Activated effector memory CD4-positive, alpha-beta T cell treated with anti-CD3 and anti-CD28 coated beads, Interleukin-2, amount 50 U/mL, for 16 hours (primary cell): Measurements from ENCODE around the gene ZEB2.
"Not testable (repeated sequence)": the region's sequence is repeated elsewhere in the genome, so short reads cannot be mapped to it uniquely, and the experiment has no call there.

Source experiments
- DNase-seq: peaks from one replicate; pipeline ENCODE4 v3.0.0-alpha.2; 2020

The ZEB2 gene

DNA sequence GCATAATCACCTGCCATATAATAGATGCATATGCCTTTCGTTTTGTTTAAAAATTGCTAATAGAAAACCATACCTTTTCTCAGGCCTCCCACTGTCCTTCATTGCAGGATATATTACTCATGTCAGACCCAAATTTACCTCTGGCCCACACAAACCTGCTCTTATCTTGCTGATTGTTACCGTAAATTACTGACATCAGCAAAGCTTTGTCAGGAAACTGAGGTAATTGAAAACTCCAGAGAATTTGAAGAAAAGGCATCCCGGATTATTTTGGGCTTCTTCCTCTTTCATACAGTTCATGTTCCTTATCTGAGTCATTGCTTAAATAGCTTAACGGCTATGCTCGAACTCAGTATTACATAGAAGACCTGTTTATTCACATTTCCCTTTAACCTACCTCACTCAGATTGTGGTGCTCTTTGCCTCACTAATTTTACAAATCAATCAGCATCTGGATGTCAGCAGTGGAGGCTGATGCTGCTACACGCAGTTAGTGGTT lies 145.7 kb downstream of the ZEB2 start:
- DNase-seq = no peak

DNA sequence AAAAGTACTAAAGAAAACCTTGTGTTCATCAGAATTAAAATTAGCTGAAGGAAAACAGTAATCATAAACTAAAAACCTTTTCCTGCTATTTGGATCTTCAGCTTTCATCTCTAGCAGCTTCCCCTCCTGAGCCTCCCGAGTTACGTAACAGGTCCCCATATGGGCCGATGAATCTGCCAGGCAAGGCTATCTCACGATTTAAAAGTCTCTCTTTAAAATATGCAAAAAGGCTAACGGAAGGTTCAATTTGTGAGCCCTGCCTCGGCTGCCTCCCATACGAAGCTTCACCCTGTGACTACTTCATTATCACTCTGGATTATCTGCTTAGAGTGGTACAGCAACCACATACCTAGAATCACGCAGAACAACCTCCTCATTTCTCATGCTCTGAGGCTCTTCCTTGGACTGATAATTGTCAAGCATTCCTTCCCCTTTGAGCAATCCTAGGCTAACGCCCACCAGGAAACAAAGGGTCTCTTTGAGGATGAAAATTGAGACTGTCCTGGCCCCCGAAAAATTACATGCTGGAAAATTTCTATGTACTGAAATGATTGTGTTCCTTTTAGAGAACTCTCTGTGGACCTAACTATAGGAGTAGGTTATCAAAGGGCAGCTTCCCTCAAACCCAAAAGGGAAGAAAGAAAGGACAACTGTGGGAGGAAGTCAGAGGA lies 147.4 kb downstream of the ZEB2 start:
- no peak for DNase-seq

DNA sequence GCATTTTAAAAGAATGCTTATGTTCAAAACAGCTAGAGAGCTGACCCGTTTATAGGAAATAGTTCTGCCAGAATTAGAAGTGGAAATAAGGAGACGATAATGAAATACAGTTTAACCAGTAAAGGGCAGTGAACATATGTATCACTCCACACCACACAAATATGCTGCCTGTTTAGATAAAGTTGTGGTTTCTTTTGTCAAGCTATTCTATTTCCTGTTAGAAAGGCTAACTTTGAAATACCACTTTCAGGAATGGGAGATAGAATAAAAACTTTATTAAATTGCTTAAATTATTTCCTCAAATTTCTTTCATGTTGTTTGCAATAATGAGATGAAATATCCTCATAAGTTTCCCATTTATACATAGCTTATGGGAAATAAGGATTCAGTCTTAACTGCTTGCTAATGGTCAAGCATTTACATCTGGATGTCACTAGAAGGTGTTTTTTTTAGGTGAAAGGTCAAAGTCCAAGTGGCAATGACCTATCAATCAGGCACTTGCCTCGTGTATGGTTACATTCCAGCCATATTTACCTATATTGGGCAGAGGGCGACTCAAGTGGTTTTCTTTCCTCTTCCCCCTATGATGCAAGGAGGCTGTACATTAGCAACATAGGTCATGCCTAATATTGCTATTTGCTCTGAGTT lies 148.9 kb downstream of the ZEB2 start:
- DNase-seq = no peak

- DNase-seq = no peak
Observed at GRCh38 chr2:144369416-144369815, 150.5 kb downstream of the ZEB2 start.

DNA sequence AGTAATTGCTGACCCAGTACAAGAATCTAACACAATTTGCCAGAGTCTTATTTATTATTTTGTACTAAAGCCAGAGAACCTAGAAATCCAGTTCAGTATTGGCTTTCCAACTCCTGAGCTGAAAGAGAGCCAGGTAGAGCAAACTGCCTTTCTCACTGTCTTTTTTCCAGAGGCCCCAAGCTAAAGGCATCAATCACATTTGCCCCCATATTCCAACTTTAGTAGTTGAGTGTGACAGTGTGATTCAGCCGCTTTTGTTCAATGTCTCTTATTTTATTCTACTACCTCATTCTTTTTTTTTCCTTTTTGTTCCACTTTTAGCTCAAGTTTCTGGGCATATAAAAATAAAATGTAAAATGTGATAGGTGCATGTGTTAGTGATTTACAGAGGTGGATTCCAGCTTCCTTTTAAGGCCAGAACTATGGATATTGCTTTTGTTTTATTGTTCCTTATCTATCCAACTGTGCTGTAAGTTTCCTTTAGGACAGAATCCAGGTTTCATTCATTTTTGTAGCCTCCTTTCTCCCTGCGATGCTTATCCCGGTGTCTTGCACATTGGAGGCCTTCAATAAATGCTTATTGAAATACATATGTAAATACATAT lies 153.0 kb downstream of the ZEB2 start:
- no peak for DNase-seq

DNA sequence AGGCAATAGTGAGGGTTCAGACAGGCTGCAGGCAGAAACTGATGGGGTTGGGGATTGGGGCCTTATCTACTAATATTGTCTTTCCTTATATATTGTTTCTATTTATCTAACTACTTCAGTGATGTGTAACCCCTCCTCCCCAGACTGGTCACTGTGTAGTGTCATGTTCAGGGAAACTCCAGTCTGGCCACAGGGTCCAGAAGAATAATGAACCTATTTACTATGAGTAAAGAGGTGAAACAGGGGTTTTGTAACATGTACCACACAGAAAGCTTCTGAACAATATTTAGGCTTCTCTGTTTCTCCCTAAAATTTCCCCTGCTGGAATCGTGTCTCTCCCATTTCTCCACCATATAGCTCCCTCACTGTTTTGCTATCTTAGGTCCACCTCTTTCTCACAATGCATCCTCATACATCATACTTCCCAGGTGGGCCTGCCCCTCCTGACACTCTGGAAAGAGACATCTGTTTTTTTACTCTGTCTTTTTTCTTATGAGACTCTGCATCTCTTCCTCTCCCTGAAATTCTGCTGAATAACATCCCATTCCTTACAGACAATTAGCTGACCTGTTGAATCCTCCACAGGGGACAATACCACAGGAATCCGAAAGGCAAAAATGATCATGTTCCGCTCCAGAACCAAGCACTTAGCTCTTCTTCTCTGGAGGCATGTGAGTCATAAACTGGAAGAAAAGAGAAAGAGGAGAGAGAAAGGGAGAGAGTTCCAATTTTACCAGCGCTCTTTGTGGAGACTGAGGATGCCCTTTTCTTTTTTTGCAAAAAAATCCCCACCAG lies 154.8 kb downstream of the ZEB2 start:
- DNase-seq = no peak

GRCh38 chr2:144364247-144364646 lies 155.7 kb downstream of the ZEB2 start:
- not testable (repeated sequence) for DNase-seq

GRCh38 chr2:144362401-144362800 lies 157.5 kb downstream of the ZEB2 start:
- no peak for DNase-seq

DNA sequence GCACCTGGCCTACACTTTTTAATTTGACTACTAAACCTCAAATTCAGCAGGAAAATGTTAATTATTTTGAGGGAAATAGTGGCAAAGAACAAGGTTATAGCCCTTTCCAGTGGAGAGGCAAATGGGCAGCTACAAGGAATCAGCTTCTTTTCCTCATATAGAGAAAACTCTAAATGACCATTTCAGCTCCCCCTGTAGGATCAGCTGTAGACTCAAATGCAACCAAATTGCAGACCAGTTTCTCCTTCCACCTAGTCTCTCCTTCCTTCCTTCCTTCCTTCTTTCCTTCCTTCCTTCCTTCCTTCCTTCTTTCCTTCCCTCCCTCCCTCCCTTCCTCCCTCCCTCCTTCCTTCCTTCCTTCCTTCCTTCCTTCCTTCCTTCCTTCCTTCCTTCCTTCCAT lies 158.2 kb downstream of the ZEB2 start:
- DNase-seq = no peak

- no peak for DNase-seq
Observed at GRCh38 chr2:144359684-144360083, 160.2 kb downstream of the ZEB2 start.

DNA sequence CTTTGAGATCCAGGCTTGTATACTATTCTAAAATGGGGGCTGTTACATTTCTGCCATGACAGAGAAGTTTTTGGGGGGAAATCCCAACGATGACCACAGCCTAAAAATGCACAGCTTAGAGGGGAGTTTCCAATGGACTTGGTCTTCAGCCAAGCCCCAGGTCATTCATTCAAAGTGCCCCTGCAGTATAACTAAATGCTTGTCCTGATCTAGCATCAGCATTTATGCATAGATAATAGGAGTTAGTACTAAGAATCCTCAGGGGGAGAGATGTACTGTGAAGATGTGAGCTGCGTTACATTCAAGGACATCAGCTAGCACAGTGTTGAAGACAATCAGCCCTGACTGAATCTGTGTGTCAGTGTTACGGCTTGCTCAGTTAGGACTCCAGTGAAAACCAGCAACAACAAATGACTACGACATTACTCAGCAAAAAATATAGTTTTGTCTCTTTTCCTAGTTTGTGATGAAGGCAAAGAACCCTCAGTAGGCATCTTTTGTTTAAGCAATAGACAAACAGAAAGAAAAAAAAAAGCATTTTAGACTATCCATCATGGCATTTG lies 160.9 kb downstream of the ZEB2 start:
- DNase-seq = no peak

GRCh38 chr2:144358374-144358964 lies 161.4 kb downstream of the ZEB2 start:
- no peak for DNase-seq

DNA sequence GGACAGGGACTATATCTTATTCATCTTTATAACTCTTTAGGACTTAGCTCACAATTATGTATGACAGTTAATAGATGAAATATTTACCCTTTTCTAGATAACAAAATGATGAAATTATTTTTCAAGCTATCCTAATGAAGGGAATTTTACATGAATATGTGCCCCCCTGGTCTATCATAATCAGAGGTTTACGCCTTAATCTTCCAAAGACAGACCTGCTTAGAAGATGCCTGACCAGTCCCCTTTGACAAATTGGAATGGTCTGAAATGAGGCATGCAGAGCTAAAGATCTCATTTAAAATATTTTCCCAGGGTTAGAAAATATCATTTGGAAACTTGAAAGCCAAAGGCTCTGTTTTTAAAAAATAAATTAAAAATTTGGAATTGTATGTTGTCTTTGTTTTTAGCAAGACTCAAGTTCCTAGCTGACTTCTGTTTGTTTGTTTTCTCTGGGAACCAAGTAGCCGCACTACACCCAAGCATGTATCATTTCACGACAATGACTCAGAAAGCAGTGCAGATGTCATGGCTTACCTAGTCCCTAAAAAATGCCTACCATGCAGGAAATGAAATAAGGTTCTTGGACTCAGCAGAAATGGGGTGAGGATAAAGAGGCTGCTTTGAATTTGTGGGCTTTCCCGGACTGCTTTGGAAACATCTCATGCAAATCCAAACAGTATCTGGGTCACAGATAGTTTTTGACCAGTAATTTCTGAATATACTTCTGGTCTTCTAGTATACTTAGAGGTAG lies 162.1 kb downstream of the ZEB2 start:
- no peak for DNase-seq

DNA sequence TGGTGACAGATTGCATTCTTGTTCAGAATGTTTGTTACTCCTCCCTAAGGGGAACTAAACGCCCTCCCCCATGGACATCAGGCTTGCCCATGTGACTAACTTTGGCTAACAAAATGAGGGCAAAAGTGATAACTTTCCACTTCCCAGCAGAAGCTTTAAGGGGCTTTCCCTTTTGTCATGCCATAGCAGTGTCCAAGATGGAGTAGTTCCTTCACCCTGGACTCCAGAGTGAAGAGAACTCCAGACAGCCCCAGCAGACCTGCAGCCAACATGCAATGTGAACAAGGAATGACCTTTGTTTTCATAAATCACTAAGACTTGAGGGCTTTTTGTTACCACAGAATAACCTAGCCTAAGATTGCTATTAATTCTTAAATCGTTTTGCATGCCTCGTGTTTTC lies 163.5 kb downstream of the ZEB2 start:
- DNase-seq = no peak

DNA sequence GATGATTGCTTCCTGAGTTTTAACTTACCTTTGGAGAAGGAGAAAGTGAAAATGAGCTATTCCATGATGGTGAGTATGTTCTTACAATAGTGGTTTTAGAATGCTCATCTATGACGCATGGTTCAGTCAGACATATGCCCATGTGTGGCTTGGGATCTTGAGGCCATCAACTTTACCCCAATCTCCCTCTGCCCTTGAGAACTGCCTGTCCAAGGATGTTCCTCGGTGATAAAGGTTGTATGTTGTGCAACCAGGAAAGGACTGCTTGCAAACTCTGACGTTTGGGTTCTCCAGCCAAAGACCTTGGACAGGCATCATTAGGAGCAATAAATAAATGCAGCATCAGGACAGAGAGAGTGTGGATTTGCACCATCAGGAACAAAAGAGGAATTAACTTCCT lies 165.0 kb downstream of the ZEB2 start:
- no peak for DNase-seq

- DNase-seq = no peak
Observed at GRCh38 chr2:144351687-144352086, 168.2 kb downstream of the ZEB2 start.

DNA sequence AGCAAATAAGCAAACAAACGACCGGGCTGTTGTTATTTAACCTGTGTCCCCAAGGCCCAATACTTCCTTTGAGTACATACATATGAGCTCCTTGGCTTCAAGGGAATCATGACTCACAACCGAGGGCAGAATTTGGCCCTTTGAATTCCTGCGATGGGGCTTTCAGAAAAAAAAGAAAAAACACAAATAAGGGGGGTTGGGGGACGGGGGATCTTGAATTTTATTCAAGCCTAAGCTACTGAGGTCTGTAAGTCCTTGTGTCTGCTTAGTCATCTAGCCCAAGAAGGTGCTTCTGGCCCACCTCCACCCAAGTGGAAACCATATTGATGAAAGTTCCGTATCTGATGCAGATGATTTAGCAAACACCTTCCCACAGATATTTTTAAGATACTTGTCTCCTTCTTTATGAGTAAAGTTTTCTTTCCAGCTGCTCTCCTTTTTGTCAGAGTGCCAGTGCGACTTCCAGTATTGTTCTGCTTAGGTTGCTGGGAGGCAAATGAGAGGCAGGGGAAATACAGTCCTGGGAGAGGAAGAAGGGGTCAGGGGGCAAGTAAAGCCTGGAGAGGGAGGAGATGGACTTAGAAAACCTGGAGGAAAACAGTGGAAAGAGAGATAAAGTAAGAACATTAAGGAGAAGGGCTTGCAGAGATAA lies 169.6 kb downstream of the ZEB2 start:
- DNase-seq = no peak

DNA sequence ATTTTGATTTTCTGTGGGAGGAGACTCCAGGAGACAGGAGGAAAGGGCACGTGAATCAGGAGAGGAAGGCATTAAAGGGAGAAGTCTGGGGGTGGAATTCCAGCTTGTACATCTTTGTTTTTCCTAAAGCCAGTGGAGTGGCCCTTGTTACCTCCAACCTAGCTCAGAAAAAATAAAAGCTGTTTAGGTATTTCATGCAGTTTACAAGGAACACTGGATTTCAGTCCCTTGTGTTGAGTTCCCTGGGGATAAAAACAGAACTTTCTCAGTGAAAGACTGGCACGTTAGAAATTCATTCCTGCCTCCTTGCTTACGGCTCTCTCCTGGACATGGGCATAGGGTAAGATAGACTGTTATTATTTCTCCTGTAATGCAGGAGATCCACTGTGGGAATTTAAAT lies 170.2 kb downstream of the ZEB2 start:
- no peak for DNase-seq

DNA sequence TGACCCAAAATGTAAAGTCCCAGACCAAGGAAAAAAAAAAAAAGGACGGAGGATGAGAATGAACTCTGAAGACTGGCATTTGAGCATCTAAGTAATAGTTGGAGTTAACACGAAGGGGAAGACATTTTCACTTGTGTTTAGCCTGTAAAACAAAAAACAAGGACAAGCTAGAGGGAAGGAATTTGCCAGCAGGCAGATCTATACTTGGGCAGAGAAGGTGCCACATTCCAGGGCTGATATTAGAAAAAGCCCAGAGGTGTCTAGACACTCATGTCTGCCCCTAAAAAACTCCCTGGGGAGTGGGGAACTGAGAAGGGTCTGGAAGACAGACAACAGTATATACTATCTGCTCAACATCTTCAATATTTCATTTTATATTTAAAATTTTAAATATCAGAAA lies 171.1 kb downstream of the ZEB2 start:
- DNase-seq = no peak

DNA sequence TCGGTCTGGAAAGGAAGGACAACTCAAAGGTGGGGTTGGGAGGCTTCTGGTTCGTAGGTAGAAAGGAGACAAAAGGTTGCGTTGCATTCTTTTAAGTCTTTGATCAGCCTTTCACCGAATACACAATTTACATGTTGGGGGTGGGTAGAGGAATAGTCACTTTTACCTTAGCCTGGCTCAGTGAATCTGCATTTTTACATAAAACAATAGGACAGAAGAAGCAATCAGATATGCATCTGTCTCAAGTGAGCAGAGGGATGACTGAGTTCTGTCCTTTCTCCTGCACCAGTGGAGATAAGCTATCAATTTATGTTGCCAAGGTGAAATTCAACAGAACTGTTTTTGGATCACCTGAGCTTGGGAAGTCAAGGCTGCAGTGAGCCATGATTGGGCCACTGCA lies 173.7 kb downstream of the ZEB2 start:
- DNase-seq = no peak

- DNase-seq = no peak
Observed at GRCh38 chr2:144343145-144343544, 176.8 kb downstream of the ZEB2 start.

DNA sequence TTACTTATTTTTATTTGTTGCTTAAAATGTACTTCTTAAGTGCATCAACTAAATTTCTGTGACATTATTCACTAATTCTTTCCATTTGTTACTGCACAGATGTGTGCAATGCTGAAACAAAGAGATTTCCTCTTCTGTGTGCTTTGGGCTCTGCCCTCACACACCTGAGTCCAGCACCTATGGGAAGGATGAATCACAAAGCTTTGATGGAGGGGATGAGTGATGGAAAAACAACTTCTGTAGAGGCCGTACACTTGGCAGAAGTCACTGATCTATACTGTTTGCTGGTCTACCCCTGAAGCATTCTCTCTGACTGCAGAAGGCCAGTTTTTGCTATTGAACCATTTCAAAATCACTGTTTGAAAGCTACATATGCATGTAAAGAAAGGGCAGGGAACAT lies 178.4 kb downstream of the ZEB2 start:
- no peak for DNase-seq
